ENCODE measurements around the gene MACROH2A1. TPM values are rescaled to one million over a fixed set of nuclear protein-coding genes. Genes with fewer than 3 reads are reported as not detected.

The MACROH2A1 gene
- total and polyA plus RNA-seq, 2 experiments from 2014 or later: 64.9 to 81.6 TPM

GRCh38 chr5:135428586-135428985 lies 29.6 kb upstream of the MACROH2A1 start:
- H3K36me3 ChIP-seq (ENCODE audit: insufficient read depth): no peaks in the 10 kb centered on the region

More at GRCh38 chr5:135428586-135428985, 29.6 kb upstream of the MACROH2A1 start:
- ATAC-seq: no peak
- H3K4me3 Mint-ChIP-seq: no peak overlapping the region
- H3K9me2 ChIP-seq (ENCODE audit: insufficient read depth): no peaks in the 10 kb centered on the region
- no peak overlapping the region for H2AFZ ChIP-seq
- H3K36me3 Mint-ChIP-seq (ENCODE audit: low read depth): peaks cover 8% of the 10 kb centered on the region; the same call in 2 of the 3 replicates
- H3K27me3 ChIP-seq (ENCODE audit: insufficient read depth): no peaks in the 10 kb centered on the region
- no peak overlapping the region for H3K4me3 ChIP-seq
- H3K4me2 ChIP-seq: no peak overlapping the region
- H3K27ac Mint-ChIP-seq: no peak overlapping the region
- H3F3A ChIP-seq (replicated peaks; ENCODE audit: low read depth): no peaks in the 10 kb centered on the region
- no peaks in the 10 kb centered on the region; the same call in 2 of the 3 replicates for H3K4me1 Mint-ChIP-seq
- H3K27me3 Mint-ChIP-seq (ENCODE audit: insufficient read depth, low read depth, poor library complexity): peaks cover 4% of the 10 kb centered on the region
- peaks cover 11% of the 10 kb centered on the region; the same call in 2 of the 3 replicates for H3K9me3 Mint-ChIP-seq
- no peaks in the 10 kb centered on the region for H3K4me1 ChIP-seq (ENCODE audit: insufficient read depth)
- no peaks in the 10 kb centered on the region for H3K79me2 ChIP-seq (replicated peaks; ENCODE audit: insufficient read depth)
- DNase-seq (ENCODE audit: low spot score): no peak
- TF ChIP-seq REST (IDR thresholded peaks at IDR 0.05; ENCODE audit: unreplicated experiment) (no peak), ETS1 (IDR thresholded peaks at IDR 0.05) (no peak), EZH2 (IDR thresholded peaks at IDR 0.05; ENCODE audit: low read depth, unreplicated experiment) (no peak), POLR2AphosphoS5 (IDR thresholded peaks at IDR 0.05; ENCODE audit: low read depth) (no peak), ZNF331 (CRISPR knock-in tag; IDR thresholded peaks at IDR 0.05; ENCODE audit: low read depth) (no peak), JUNB (IDR thresholded peaks at IDR 0.05; ENCODE audit: unreplicated experiment) (no peak), CREB1 (CRISPR knock-in tag; IDR thresholded peaks at IDR 0.05; ENCODE audit: low read depth) (no peak), STAT1 (IDR thresholded peaks at IDR 0.05; ENCODE audit: unreplicated experiment) (no peak), EZH2phosphoT487 (IDR thresholded peaks at IDR 0.05; ENCODE audit: unreplicated experiment) (no peak), NANOG (IDR thresholded peaks at IDR 0.05; ENCODE audit: borderline replicate concordance) (no peak)
- H3K27ac ChIP-seq (ENCODE audit: low read depth): no peak overlapping the region
- no peaks in the 10 kb centered on the region for H4K20me1 ChIP-seq (replicated peaks; ENCODE audit: insufficient read depth)

Data from GM23338 (cell line).